Glomerular visceral epithelial cell (primary cell): ENCODE data around the gene DCP1B.

ENCODE experiments used
- DNase-seq: peaks from one replicate; pipeline ENCODE4 v3.0.0-alpha.2; 2016; ENCODE audit errors: extremely low spot score

Gene DCP1B

DNA sequence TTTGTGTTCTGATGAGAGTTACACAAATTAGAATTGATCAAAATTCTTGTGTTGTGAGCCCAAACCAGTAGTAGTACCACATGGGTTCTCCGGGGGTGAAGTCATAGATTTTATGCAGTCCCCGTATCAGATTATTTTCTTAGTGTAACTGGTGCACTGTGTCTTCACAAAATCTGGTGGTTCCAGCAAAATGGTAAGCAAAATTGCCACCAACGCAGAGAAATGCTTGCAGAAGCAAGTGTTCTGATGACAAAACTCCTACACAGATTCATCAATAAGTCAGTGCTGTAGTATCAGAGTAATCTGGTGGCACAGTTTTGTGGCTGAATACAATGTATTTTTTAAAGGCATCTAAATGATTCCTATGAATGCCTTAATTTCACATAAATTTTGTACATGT is 84.5 kb downstream of the DCP1B start:
- no peak for DNase-seq

DNA sequence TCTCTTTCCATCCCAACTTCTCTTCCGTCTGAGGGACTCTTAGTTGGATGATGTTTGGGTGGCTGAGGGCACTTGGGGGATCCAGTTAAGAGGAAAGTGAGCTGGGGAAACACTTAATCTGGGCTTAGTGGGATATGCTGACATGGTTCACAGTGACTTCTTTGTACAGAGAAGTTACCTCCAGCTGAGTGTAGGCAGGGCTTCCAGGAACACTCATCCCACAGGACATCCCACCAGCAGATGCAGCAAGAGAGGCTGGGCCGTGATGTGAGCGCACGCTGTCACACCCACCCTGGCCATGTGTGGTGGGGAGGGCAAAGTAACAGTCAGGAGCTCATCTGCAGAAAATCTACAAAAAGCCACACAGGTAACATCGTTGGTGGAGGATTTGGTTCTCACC is 85.0 kb downstream of the DCP1B start:
- no peak for DNase-seq

DNA sequence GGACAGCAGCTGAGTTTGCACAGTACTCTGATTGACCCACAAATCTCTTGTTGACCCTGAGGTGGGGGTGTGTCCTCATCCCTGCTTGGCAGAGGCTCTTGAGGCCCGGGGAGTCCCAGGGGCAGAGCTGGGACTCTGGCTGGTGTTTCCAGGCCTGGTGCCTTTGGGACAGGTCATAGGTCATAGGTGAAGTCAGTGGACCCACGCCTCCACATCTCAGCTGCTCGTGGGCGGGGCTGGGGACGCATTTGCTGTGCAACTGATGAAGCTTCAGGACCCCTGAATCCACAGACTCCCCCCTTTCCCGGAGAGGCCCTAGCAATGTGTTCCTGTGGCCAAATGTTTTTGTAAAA is 85.4 kb downstream of the DCP1B start:
- no peak for DNase-seq

DNA sequence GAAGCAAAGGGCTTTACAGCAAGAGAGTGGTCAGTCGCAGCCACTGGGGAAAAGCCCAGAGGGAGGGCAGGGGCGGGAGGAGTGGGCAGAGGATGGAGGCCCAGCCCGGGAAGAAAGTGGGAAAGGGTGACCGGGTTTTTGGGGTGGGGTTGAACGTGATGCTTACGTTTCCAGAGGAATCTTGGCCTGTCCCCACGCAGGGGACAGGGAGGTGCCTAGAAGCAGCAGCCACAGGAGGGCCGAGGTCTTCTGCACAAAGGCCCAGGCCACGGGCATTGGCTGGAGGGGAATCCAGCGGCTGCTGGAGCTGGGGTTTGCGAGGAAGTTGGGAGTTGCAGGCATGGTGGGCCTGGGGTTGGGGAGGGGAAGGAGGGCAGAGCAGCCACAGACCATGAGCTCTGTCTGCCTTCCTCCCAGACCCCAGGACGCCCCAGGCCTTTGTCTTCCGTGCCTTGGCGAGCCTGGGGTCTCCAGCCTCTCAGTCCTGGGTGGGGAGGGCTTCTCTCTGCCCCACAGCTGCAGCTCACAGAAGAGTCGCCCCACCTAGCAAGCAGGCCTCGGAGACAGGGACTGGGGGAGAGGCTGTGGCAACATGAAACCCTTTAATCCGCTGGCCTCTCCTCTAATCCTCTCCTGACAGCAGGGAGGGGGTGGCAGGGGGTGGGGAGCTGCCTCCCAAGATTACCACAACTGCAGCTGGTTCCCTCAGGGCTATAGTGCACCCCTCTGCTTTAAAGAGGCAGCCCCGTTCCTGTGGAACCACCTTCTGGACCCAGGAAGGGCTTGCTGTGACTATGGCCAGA is 86.0 kb downstream of the DCP1B start, which contains the start of gene CACNA2D4:
TSS of gene CACNA2D4 (minus strand) at position 572 of the 803 bp plus-strand sequence. CDS start at position 393, 179 bp downstream.
- DNase-seq, result no peak

DNA sequence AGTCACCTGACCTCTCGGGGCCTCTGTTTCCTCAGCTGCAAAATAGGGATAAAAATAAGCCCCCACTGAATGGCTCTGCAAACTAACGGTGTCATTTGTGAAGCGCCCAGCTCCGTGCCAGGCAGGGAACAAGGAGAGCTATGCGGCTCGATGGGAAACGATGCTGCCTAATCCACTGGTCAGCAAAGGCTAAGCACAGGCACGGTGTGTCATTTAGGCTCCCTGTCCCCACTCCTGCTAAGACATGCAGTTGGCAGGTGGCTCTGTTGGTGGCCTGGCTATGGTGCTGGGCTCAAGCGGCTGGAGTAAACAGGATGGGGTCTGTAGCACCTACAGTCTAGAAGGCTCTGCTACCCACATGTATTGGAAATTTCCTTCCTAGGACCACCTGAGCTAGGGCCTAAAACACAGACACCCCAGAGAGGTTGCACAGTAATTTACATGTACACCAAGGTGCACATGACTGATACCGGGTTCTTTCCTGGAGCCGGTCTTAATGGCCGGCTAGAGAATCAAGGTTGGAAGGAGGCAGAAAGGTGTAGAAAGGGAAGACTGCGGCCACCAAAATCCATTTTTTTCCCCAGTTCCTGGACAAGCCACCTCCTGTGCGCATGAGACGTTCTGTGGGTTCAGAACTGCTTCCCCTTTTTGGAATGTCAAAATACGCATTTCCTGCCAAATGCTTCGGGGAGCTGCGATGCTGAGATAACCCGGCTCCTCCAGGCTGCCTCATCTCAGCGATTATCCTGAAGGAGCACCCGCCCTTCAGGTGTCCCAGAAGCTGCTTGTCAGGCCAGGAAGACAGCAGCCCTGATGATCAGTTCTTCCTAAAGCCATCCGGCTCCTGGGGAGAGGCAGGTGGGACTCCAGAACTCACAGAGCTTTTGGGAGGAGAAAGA is 86.8 kb downstream of the DCP1B start:
- no peak for DNase-seq

DNA sequence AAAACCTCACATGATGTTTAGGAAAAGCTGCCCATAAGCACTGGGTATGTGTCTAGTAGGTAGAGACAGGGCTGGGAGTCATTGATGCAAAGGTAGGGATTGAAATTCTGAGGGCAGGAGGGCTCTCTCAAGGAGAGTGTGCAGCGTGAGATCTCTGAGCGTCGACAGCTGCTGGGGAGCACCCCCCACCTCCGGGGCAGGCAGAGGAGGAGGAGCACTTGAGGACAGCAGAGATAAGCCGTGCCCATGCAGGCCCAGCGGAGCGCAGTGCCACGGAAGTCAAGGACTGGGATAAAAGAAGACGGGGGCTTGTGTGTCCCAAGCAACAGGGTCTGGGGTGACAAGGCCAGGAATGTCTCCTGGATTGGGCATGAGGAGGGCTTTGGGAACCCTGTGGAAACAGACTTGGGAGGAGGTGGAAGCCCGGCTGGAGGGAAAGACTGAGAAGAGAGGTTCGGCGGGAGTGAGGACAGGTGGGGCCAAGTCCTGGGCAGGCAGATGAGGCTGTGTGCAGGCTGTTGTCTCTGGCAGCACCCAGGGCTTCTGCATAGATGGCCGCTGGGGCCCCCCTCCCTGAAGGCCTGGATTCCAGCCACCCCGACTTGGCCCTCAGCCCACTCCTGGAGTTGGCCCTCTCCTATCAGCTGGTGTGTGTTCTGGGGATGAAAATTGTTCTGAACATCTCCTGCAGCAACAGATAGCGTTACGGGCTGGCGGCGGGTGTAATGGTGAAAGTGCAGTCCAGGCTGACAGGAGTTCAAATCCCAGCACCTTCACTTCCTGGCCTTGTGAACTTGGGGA is 87.7 kb downstream of the DCP1B start:
- no peak for DNase-seq

DNA sequence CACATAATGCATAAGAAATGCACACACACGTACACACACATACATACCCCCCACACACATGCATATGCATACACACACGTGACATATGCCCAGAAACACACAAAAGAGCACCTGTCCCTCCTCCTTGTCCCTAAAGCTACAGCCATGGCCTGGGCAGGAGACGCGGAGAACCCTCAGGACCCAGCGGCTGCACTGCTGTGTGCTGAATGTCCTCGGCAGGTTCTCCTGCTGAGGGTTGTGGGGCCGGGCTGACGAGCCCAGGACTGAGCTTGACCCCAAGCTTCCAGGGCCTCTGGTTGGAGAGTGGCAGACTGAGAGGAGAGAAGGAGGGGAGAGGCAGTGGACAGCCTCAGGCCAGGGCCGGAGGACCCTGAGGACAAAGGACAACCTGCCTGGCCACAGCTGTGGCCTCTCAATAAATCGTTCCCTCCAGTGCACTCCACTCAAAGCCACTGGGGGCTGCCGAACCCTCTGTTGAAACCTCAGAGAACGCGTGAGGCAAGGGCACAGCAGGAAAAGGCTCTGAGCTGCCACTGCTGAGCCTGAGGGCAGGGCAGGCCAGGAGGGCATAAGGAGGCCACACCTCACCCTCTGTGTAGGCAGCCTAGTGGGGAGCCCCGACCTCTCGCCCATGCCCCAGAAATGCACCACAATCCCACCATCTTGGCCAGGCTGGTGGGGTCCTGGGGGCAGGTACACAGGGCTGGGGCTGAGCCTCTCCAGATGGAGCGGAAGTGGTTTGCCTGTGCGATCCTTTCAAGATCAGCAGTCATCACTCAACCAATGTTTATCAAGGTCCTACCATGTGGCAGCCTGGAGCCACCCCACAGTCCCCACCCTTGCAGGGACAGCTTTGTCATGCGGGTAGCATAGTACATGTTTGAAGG is 88.9 kb downstream of the DCP1B start:
- no peak for DNase-seq

DNA sequence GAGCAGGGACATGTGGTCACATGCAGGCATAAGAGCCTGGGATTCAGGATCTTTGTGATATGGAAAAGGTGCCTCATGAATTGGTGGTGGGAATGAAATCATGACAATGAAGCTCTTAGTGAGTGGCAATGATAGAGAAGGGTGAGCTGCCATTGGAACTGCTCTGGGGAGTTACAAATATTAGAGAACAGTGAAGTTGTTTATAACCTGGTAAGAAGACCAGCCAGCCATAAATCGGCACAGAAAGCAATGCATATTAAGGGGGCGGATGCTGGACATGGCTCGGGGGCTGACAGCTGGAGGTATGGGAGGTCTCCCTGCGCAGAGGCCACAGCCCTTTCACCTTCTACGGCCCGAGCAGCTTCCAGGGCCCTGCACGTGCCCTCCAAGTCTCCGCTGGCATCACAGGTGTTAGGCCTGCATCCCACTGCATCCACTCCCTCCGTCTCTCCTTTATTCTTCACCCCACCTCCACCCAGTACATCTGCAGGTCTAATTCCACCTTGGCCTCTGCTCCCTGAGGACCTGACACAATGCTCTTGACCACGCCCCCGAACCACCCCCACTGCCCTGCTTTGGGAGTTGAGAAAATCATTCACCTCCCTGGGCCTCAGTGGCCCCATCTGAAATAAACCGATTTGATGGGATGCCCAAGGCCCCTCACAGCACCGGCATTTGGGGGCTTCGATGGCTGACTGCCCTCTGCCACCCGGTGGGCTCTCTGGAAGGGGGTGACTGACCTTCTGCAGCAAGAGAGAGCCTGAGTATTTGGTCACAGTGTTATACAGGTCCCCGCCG is 89.9 kb downstream of the DCP1B start:
- no peak for DNase-seq

DNA sequence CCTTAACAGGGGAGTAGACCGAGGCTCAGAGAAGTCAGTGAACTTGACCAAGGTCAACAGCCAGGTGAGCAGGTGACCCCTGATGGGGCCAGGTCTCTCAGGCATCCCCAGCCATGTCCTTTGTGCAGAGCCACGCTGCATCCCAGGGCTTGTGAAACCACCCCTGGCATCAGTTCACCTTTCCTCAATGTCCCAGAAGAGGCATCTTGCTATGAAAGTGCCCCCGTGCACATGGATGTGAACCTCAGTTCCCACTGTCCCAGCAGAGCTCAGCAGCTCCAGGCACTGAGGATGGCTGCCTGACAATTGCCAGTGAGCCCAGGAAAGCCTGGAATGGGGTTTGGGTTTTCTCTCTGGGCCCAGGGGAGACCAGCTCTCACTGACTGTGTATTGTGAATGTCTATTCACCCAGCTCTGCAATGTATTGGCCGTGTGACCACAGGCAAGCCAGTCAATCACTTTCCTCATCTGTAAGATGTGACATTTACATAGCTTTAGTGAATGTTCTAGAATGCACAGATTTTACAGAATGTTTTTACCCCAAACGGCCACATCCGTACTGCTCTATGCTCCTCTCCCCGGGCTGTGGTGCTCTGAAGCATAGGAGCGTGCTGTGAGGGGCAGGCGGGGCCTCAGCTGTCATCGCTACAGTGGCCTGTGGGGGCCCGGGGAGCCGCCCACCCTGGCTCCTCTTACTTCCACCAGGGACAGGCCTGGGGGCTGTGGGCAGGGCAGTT is 90.7 kb downstream of the DCP1B start:
- DNase-seq, result no peak

DNA sequence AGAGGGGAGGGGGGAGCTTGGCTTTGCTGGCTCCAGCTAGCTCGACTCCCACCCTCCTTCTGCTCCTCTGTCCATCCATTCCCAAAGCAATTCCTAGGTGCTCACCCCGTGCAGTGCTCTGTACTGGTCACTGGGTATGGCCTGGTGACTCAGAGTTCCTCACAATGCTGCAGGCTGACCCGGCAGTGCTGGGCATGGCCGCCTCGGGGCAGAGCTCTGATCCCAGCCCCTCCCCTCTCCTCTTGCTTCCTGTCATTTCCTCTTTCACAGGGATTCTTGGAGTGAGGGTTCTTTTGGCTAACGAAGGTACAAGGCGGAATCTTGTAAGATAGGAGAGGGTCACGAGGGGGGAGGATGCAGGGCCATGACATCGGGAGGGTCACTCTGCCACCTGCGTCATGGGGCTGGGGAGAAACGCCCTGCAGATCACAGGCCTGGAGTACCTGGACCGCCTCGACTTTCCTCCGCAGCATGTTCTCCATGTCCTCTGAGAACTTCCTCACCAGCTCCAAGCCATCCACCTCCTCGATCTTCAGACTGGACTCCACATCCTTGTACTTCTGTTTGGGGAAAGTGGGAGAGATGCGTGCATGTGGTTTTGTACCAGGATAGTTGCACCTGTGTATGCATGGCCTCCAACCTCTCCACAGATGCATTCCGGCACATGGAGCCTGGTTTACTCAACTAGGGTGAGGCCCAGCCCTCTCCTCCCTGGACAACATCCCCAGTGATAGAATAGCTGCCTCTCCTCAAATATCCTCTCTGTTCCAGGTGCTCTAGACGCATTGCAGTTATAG is 91.5 kb downstream of the DCP1B start:
- DNase-seq, result peak; percentile 20

DNA sequence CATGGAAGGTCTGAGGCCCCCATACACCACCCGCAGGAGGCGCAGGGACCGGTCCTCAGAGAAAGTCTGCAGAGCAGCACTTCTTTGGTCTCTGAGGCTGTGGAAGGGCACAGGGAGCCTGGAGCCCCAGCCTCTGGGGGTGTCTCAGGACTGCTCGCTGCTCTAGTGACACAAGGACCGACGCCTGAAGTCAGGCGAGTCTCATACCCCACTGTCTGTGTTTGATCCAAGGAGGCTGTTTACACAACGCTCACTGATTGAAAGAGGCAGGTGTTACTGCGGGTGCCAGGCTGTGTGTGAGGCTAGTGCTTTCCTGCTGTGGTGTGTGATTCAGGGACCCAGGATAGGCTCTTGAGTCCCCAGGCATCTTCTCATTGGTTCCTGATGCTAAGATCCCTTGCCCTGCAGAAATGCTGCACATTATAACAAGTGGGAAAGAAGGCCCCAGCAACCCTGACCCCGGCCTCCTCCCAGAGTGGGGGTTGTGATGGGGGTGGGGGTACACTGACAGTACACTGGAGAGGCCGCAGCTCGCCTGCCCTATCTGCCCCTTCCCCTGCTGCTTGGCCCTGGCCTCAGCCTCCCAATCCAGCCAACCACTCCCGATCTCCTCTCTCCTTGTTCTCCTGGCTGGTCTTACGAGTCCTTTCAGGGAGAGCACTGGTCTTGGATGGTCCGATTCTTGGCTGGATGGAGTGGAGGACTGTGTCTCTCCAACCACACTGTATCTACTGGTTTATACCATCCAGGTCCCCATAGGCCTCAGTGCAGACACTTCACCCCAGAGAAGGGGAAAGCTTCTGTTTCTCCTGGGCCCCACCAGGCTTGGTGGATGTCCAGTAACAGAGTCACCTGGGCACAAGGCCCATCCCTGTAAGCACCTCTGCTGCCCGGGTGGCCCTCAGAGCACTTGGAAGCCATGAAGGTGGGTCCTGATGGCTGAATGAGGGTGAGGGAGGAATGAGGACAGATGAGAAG is 92.4 kb downstream of the DCP1B start:
- no peak for DNase-seq

DNA sequence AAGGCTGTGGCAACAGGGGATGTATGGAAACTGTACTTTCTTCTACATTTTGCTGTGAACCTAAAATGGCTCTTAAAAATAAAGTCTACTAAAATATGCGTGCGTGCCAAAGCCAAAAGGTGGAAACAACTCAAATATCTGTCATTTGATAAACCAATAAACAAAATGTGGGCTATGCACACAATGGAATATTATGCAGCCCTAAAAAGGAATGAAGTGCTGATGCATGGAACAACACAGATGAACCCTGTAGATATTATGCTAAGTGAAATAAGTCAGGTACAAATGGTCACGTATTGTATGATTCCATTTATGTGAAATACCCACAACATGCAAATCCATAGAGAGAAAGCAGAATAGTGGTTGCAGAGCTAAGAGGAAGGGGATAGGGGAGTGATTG is 93.8 kb downstream of the DCP1B start:
- DNase-seq, result no peak

DNA sequence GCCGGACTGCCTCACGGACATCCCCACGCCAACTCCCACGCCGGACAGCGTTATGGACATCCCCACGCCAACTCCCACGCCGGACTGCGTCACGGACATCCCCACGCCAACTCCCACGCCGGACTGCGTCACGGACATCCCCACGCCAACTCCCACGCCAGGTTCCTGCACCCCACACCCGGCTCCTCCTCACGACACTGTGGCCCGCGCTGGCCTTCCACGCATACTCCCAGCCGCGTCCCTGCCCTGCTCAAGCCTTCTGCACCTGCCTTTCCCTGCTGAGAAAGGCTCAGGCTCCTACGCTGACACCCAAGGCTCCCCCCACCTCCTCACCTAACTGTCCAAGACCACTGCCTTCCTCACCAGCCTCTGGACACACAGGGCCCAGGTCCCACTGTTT is 95.5 kb downstream of the DCP1B start:
- DNase-seq, result no peak

DNA sequence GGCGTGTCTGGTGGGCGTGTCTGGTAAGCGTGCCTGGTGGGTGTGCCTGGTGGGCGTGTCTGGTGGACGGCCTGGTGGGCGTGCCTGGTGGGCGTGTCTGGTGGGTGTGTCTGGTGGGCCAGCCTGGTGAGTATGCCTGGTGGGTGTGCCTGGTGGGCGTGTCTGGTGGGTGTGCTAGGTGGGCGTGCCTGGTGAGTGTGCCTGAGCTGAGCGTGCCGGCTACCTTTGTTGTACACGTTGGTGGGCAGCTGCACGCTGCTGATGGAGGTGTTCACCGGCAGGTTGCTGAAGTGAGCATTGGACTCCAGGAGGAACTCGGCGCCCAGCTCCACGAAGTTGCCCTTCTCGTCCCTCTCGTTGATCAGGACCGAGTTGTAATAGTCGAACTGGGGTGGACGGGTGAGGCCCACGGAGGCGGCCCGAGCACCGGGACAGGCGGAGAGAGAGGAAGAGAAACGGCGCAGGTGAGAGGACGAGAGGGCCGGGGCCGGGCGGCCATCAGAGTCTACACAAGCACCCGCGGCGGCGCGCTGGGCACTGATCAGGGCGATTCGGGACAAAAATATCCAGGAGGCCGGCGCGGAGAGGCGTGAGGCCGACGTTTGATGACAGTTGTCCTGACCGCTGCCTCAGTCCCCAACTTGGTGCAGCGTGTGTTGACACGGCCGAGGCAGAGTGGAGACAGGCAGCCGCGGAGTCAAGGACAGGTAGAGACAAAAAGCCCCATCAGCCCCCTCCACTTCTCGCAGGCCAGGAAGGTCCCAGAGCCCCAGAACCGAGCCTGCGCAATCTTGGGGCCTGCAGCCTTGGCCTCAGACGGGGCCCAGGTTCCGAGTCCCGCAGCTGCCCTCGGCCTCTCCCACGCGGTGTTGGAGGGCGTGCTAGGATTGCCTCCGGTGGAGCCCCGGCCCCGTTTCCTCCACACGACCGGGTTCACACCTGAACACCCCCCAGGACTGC is 96.3 kb downstream of the DCP1B start:
- no peak for DNase-seq

DNA sequence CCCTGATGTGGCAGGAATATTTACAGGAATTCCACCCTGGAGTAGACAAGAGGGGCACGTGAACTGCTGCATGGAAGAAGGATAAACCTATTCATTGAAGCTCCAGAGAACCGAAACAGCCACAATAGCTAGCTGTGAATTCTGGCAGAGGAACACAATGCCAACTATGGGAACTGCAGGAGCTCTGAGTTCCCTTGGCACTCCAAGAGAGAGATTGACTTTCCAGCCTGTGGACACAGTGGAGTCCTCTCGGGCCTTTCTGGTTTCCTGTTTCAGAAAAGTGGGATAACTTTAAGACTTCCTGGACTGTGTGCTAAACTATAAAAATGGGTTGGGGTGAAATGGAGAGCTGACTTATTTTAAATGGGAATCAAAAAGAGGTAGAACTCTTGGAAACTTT is 97.7 kb downstream of the DCP1B start:
- no peak for DNase-seq

DNA sequence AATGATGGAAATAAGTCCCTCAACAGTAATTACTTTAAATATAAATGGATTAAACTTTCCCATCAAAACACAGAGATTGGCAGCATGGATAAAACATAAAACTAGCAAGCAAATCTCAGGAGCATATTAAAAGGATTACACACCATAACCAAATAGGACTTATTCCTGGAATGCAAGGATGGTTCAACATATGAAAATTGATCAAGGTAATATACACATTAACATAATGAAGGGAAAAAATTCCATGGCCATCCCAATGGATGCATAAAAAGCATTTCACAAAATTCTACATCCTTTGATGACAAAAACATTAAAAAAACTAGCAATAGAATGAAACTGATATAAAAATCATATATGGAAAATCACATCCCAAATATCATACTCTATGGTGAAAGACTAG is 99.4 kb downstream of the DCP1B start:
- no peak for DNase-seq
